Measurements from ENCODE around the gene NYAP2.

The NYAP2 gene

GRCh38 chr2:225488743-225489142 is 89.2 kb downstream of the NYAP2 start:
- no peak for DNase-seq

GRCh38 chr2:225493420-225494099 is 94.0 kb downstream of the NYAP2 start:
- DNase-seq, result no peak

- no peak for DNase-seq
These were observed 94.6 kb downstream of the NYAP2 start for GRCh38 chr2:225494100-225494459.

- DNase-seq, result no peak
These were observed 96.2 kb downstream of the NYAP2 start for GRCh38 chr2:225495706-225496105.

GRCh38 chr2:225496568-225496967 is 97.1 kb downstream of the NYAP2 start:
- no peak for DNase-seq

- DNase-seq, result no peak
These were observed 97.7 kb downstream of the NYAP2 start for GRCh38 chr2:225497166-225497565.

GRCh38 chr2:225501022-225501421 is 101.5 kb downstream of the NYAP2 start:
- DNase-seq, result no peak

- no peak for DNase-seq
These were observed 103.5 kb downstream of the NYAP2 start for GRCh38 chr2:225502971-225503370.

GRCh38 chr2:225510796-225511195 is 111.3 kb downstream of the NYAP2 start:
- DNase-seq, result no peak

GRCh38 chr2:225512469-225512868 is 113.0 kb downstream of the NYAP2 start:
- no peak for DNase-seq

- no peak for DNase-seq
These were observed 113.5 kb downstream of the NYAP2 start for GRCh38 chr2:225512876-225513540.

GRCh38 chr2:225515033-225515432 is 115.5 kb downstream of the NYAP2 start:
- no peak for DNase-seq

GRCh38 chr2:225526760-225527390 is 127.4 kb downstream of the NYAP2 start:
- no peak for DNase-seq

- no peak for DNase-seq
These were observed 132.0 kb downstream of the NYAP2 start for GRCh38 chr2:225531559-225531958.

GRCh38 chr2:225532096-225532495 is 132.6 kb downstream of the NYAP2 start:
- no peak for DNase-seq

GRCh38 chr2:225534037-225534436 is 134.5 kb downstream of the NYAP2 start:
- DNase-seq, result no peak

- no peak for DNase-seq
These were observed 135.2 kb downstream of the NYAP2 start for GRCh38 chr2:225534697-225535096.

GRCh38 chr2:225536036-225536435 is 136.5 kb downstream of the NYAP2 start:
- no peak for DNase-seq

GRCh38 chr2:225543626-225544025 is 144.1 kb downstream of the NYAP2 start:
- DNase-seq, result no peak

GRCh38 chr2:225556461-225556860 is 157.0 kb downstream of the NYAP2 start:
- DNase-seq, result no peak

GRCh38 chr2:225558399-225559071 is 159.0 kb downstream of the NYAP2 start:
- DNase-seq, result no peak

- no peak for DNase-seq
These were observed 159.5 kb downstream of the NYAP2 start for GRCh38 chr2:225559072-225559415.

- DNase-seq, result no peak
These were observed 167.3 kb downstream of the NYAP2 start for GRCh38 chr2:225566798-225567197.

- no peak for DNase-seq
These were observed 170.5 kb downstream of the NYAP2 start for GRCh38 chr2:225569995-225570394.

Measured in stimulated activated CD4-positive, alpha-beta T cell treated with anti-CD3 and anti-CD28 coated beads, Interleukin-1b, Interleukin-23, amount 100 ng/mL, for 48 hours (primary cell).